Fibroblast of lung (primary cell): ENCODE results near the gene CPXM1. TPM values are rescaled to one million over a fixed set of nuclear protein-coding genes. Genes with fewer than 3 reads are reported as not detected.

Experiments
- DNase-seq, 2 donors: peaks; one replicate each; pipeline versions ENCODE4 v3.0.0 to v3.0.0-alpha.2; 2010; ENCODE audit warnings: low read depth in 2 of 2
- H2AFZ ChIP-seq: 2 replicates; pipeline ENCODE4 v1.5.1; 2012; ENCODE audit warnings: low read length, control low read depth, inconsistent platforms
- H3K27ac ChIP-seq: 2 replicates; pipeline ENCODE4 v1.5.1; 2011; ENCODE audit warnings: low read length, control low read depth; ENCODE audit not compliant: insufficient read depth
- H3K27me3 ChIP-seq: 2 replicates; pipeline ENCODE4 v1.5.1; 2011; ENCODE audit warnings: mild to moderate bottlenecking, low read length; ENCODE audit not compliant: control insufficient read depth, insufficient read depth
- H3K36me3 ChIP-seq: 2 replicates; pipeline ENCODE4 v1.5.1; 2011; ENCODE audit warnings: low read length; ENCODE audit not compliant: control insufficient read depth, insufficient read depth
- H3K4me1 ChIP-seq: 2 replicates; pipeline ENCODE4 v1.5.1; 2011; ENCODE audit warnings: low read length; ENCODE audit not compliant: control insufficient read depth, insufficient read depth; ENCODE audit errors: extremely low read depth
- H3K4me2 ChIP-seq: 2 replicates; pipeline ENCODE4 v1.5.1; 2011; ENCODE audit warnings: low read length, control low read depth; ENCODE audit not compliant: insufficient read depth; ENCODE audit errors: extremely low read depth
- H3K4me3 ChIP-seq, 4 experiments: fragments of 200-600 bp in 1 of 4; sonication (generic) in 1 of 4; replicated peaks in 1 of 4; 2 replicates each; pipeline ENCODE4 v1.5.1; 2011 to 2016; ENCODE audit warnings: low read length in 4 of 4, low read depth in 3 of 4, mild to moderate bottlenecking in 3 of 4, control low read depth in 2 of 4, inconsistent platforms in 1 of 4, mixed read lengths in 1 of 4; ENCODE audit not compliant: insufficient read depth in 1 of 4; ENCODE audit errors: control extremely low read depth in 1 of 4
- H3K79me2 ChIP-seq: 2 replicates; pipeline ENCODE4 v1.5.1; 2012; ENCODE audit warnings: mild to moderate bottlenecking, low read length, inconsistent platforms; ENCODE audit not compliant: control insufficient read depth, insufficient read depth
- H3K9ac ChIP-seq: 2 replicates; pipeline ENCODE4 v1.5.1; 2011; ENCODE audit warnings: mild to moderate bottlenecking, low read length, control low read depth; ENCODE audit not compliant: insufficient read depth
- H3K9me3 ChIP-seq: 2 replicates; pipeline ENCODE4 v1.5.1; 2012; ENCODE audit warnings: low read depth, low read length; ENCODE audit not compliant: control insufficient read depth, insufficient read depth
- H4K20me1 ChIP-seq: 2 replicates; pipeline ENCODE4 v1.5.1; 2011; ENCODE audit warnings: low read length; ENCODE audit not compliant: control insufficient read depth, insufficient read depth; ENCODE audit errors: extremely low read depth
- CTCF ChIP-seq, 2 donors: IDR thresholded peaks in 1 of 2; conservative IDR thresholded peaks in 1 of 2; 1 replicate in 1 of 2; 2 replicates in 1 of 2; pipeline ENCODE4 v1.5.1; 2011 to 2012; ENCODE audit warnings: low read length in 2 of 2, control low read depth in 1 of 2, inconsistent platforms in 1 of 2, low read depth in 1 of 2, mild to moderate bottlenecking in 1 of 2
- EZH2 ChIP-seq: IDR thresholded peaks from 2 replicates; pipeline ENCODE4 v1.5.1; 2012; ENCODE audit warnings: low read length, control low read depth, mild to moderate bottlenecking; ENCODE audit errors: missing control alignments
- polyA plus RNA-seq, 2 donors: library from polyadenylated mRNA; depleted of rRNA in 1 of 2; stranded (reverse) in 1 of 2; unstranded in 1 of 2; fragments of >200 nt; gene quantifications; 2 replicates each; pipeline ENCODE4 v1.2.1, GENCODE V29; 2011 to 2012; ENCODE audit warnings: missing spikeins in 1 of 2
- total RNA-seq: library from RNA; depleted of rRNA; stranded (reverse); fragments of >200 nt; gene quantifications from 2 replicates; pipeline ENCODE4 v1.2.1, GENCODE V29; 2014

CPXM1 gene
- total and polyA plus RNA-seq, 2 donors (not counting 1 experiment from before 2014, with no cell fraction given), result 0.50 to 0.92 TPM

DNA sequence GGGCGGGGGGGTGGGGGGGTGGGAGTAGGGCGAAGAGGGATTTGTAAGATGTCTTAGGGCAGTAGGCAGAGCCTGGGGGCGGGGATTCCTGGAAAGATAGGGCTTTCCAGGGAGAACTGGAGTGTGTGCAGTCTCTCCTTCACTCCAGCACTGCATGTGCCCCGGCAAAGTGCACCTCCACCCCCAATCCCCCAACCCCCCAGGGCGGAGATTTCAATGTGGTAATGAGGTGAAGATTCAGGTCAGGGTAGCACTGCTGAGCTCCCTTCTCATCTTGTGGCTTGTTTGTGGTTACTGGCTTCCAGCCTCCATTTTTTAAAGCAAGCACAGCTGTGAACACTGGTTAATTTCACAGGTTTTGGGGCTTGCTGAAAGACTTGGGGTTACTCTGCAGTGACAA, 21.6 kb upstream of the CPXM1 start:
- DNase-seq, result peak in 1 of 2 donors; percentile 60
- Histone ChIP-seq H3K27ac (no peak overlapping the region), H3K4me3 (no peak overlapping the region), H3K79me2 (no peaks in the 10 kb centered on the region), H3K27me3 (peaks cover 18% of the 10 kb centered on the region), H3K4me1 (peaks cover 15% of the 10 kb centered on the region), H3K9me3 (no peaks in the 10 kb centered on the region), H2AFZ (no peak overlapping the region), H3K36me3 (no peaks in the 10 kb centered on the region), H4K20me1 (no peaks in the 10 kb centered on the region), H3K4me2 (no peak overlapping the region), H3K9ac (no peak overlapping the region)
- no peak for TF ChIP-seq EZH2
- TF ChIP-seq CTCF (conservative IDR thresholded peaks at IDR 0.05 in 1 of 2, IDR thresholded peaks at IDR 0.05 in 1 of 2; ENCODE audit: low read depth in 1 of 2, low read length in 2 of 2), result no peak

DNA sequence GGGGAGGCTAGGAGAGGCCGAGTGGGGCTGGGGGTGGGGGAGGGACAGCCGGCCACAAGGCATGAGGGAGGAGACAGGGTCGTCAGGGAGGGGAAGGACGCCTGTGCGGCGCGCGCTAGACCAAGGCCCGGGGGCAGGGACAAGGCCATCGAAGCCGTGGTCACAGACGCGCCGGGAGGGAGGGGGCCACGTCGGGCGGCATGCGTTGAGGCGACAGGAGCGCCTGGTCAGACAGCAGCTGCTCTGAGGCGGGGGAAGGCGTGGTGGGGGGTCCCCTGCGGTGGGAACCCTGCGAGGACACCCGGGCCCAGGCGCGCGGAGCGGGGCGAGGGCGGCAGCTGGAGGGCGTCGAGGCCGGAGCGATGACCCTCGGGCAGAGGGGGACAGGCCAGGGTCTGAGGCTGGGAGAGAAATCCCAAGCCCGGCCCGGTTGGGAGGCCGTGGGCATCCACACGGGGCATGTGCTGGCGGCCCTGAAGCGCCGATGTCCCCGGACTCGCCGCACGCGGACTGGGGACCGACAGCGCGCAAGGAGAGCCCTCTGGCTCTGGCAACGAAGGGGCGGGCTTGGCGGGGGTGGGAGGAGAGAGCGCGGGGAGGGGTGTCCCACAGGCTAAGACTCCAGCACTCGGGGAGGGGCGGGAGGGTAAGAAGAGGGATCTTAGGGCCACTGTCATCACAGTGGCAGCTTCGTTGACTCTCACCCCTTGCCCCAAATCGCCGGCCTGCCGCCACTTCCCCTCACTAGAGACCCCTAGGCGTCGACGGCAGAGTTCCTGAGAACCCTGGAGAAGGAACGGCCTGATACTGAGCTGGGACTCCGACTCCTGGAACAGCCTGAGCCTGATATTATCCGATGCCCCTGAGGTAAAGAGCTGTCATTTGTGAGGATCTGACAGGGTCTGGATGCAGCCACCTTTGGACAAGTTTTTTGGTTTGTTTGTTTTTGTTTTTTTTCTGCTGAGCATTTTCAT, 20.8 kb upstream of the CPXM1 start:
- no peak for DNase-seq
- H2AFZ ChIP-seq, result no peak overlapping the region
- H3K36me3 ChIP-seq, result no peaks in the 10 kb centered on the region
- H3K4me2 ChIP-seq, result no peak overlapping the region
- H3K79me2 ChIP-seq, result no peaks in the 10 kb centered on the region
- H3K9me3 ChIP-seq, result no peaks in the 10 kb centered on the region
- H3K4me3 ChIP-seq, result no peak overlapping the region
- peak; percentile 53 for TF ChIP-seq EZH2
- no peak for TF ChIP-seq CTCF (conservative IDR thresholded peaks at IDR 0.05 in 1 of 2, IDR thresholded peaks at IDR 0.05 in 1 of 2; ENCODE audit: low read depth in 1 of 2, low read length in 2 of 2)
- no peak overlapping the region for H3K27ac ChIP-seq
- H3K9ac ChIP-seq, result no peak overlapping the region
- peaks cover 15% of the 10 kb centered on the region for H3K4me1 ChIP-seq
- H4K20me1 ChIP-seq, result no peaks in the 10 kb centered on the region
- peaks cover 18% of the 10 kb centered on the region for H3K27me3 ChIP-seq

DNA sequence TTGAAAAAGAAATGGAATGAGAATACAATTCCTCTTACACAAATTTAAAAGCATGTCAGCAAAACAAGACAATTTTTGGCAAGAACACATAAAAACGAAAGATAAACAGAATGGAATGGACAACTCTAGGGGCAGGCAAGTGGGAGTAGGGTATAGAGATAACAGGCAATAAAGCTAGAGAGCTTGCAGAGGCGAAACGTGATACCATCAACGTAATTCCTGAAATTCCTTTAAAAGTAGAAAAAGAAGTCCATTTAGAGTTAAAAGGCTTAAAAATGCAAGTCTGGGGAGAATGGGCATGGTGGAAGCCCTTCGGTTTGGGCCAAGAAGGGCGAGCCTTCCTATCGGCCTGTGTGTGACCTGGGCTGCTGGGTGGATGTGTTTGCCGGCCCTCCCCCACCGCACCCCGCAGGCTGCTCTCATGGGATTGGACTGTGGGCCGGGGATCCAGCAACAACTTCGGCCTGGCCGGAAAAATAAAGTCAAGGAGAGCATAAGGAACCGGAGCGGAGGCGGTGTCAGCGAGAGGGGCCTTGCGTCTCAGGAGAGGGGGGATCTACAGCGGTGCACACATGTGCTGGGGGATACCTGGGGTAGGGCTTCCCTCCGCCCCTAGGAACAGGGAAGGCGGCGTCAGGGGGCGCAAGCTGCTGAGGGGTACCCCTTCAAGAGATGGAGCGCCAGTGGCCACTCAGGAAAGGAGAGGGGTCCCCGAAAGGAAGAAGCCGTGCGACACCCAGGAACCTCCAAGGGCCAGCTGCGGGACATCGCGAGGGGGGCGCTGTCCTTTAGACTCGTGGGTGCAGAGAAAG, 19.9 kb upstream of the CPXM1 start:
- DNase-seq, result peak; percentile 39 to 63
- H3K79me2 ChIP-seq, result no peaks in the 10 kb centered on the region
- peak overlapping the region; percentile 55 for H3K4me2 ChIP-seq
- H3K4me3 ChIP-seq, result no peak overlapping the region
- peaks cover 14% of the 10 kb centered on the region for H3K27me3 ChIP-seq
- no peaks in the 10 kb centered on the region for H3K9me3 ChIP-seq
- TF ChIP-seq EZH2 (peak; percentile 63), CTCF (conservative IDR thresholded peaks at IDR 0.05 in 1 of 2, IDR thresholded peaks at IDR 0.05 in 1 of 2; ENCODE audit: low read depth in 1 of 2, low read length in 2 of 2) (no peak)
- no peaks in the 10 kb centered on the region for H4K20me1 ChIP-seq
- H2AFZ ChIP-seq, result no peak overlapping the region
- peak overlapping the region; percentile 35 for H3K27ac ChIP-seq
- H3K4me1 ChIP-seq, result peaks cover 20% of the 10 kb centered on the region
- H3K9ac ChIP-seq, result no peak overlapping the region
- H3K36me3 ChIP-seq, result no peaks in the 10 kb centered on the region
